ENCODE results near the gene OSBPL9.

OSBPL9 gene

DNA sequence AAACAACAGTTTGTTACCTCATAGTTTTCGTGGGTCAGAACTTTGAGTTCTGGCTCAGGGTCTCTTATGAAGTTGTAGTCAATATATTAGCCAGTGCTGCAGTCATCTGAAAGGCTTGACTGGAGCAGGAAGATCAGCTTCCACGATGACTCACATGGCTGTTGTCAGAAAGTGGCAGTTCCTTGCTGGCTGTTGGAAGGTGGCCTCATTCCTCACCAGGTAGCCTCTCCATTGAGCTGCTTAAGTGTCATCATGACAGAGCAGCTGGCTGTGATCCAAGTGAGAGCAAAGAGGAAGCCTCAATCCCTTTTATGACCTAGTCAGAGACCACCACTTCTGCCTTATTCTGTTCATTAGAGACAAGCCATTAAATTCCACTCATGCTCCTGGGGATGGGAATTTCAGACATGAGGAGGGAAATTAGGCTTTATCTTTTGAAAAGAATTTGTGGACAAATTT lies 5.6 kb downstream of the OSBPL9 start:
- Mint-ChIP-seq H3K9me3 (no peaks in the 10 kb centered on the region), H3K27me3 (no peaks in the 10 kb centered on the region), H3K4me3 (no peak overlapping the region), H3K4me1 (peaks cover 44% of the 10 kb centered on the region), H3K36me3 (peaks cover 7% of the 10 kb centered on the region), H3K27ac (no peak overlapping the region)
- ATAC-seq = no peak

GRCh38 chr1:51623025-51623424 lies 6.1 kb downstream of the OSBPL9 start:
- Mint-ChIP-seq H3K4me3 (no peak overlapping the region), H3K27ac (no peak overlapping the region), H3K9me3 (no peaks in the 10 kb centered on the region), H3K36me3 (peaks cover 7% of the 10 kb centered on the region), H3K27me3 (no peaks in the 10 kb centered on the region), H3K4me1 (peaks cover 43% of the 10 kb centered on the region)
- ATAC-seq = no peak

DNA sequence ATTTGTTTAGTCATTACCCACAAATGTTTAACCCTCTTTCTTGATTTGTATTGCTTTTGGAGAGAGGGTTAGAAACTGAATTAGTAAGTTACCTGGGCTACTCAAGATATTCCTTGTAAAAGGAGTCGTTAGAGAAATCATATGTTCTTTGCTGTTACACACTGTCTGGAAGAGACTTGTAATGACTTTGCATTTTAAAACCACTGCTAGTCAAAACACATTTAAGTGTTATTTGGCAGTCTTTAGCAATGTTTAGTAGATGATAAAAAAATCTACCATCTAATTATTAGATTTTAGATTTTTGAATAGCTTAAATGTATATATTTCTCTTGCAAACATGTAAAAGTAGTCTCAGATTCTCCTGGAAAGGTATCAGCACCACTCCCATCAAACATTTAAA lies 6.6 kb downstream of the OSBPL9 start:
- H3K4me3 Mint-ChIP-seq = no peak overlapping the region
- H3K9me3 Mint-ChIP-seq = no peaks in the 10 kb centered on the region
- no peak overlapping the region for H3K27ac Mint-ChIP-seq
- H3K27me3 Mint-ChIP-seq = no peaks in the 10 kb centered on the region
- H3K36me3 Mint-ChIP-seq = peaks cover 7% of the 10 kb centered on the region
- ATAC-seq = no peak
- peaks cover 39% of the 10 kb centered on the region for H3K4me1 Mint-ChIP-seq

GRCh38 chr1:51624855-51625254 lies 8.0 kb downstream of the OSBPL9 start:
- Mint-ChIP-seq H3K27ac (no peak overlapping the region), H3K4me3 (no peak overlapping the region), H3K9me3 (no peaks in the 10 kb centered on the region), H3K36me3 (peaks cover 11% of the 10 kb centered on the region), H3K27me3 (no peaks in the 10 kb centered on the region), H3K4me1 (peaks cover 39% of the 10 kb centered on the region)
- no peak for ATAC-seq

- ATAC-seq = no peak
- Mint-ChIP-seq H3K9me3 (no peaks in the 10 kb centered on the region), H3K27ac (no peak overlapping the region), H3K4me1 (peaks cover 22% of the 10 kb centered on the region), H3K27me3 (no peaks in the 10 kb centered on the region), H3K36me3 (peaks cover 5% of the 10 kb centered on the region), H3K4me3 (no peak overlapping the region)
Measured at GRCh38 chr1:51627672-51628071, 10.8 kb downstream of the OSBPL9 start.

DNA sequence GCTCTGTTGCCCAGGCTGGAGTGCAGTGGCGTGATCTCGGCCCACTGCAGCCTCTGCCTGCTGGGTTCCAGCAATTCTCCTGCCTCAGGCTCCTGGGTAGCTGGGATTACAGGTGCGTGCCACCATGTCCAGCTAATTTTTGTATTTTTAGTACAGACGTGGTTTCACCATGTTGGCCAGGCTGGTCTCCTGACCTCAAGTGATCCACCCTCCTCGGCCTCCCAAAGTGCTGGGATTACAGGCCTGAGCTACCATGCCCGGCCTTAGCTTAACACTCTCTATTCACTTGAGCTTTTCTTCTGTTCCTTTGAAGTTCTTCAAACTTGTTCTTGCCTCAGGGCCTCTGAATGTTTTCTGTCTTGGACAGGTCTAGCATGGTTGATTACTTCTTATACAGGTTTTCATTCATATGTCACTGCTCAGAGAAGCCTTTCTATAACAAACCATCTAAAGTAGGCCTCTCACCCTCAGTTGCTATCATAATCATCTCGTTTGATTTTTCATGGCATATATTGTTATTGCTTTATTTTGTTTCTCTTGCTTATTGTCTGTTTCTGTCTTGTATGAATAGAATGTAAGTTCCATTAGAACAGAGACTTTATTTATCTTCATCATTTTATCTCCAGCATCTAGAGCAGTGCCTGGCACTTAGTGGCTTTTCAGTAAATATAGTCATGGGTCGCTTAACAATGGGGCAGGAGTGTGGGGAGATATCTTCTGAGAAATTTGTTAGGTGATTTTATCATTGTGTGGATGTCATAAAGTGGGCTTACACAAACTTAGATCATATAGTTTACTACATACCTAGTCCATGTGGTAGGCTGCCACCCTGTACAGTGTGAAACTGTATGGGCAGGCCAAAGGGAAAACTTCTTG lies 12.1 kb downstream of the OSBPL9 start:
- Mint-ChIP-seq H3K27ac (no peak overlapping the region), H3K4me3 (no peak overlapping the region), H3K9me3 (no peaks in the 10 kb centered on the region), H3K27me3 (no peaks in the 10 kb centered on the region), H3K36me3 (peaks cover 6% of the 10 kb centered on the region), H3K4me1 (peaks cover 15% of the 10 kb centered on the region)
- ATAC-seq = no peak

- H3K4me3 Mint-ChIP-seq = no peak overlapping the region
- no peak for ATAC-seq
- H3K27ac Mint-ChIP-seq = no peak overlapping the region
- H3K4me1 Mint-ChIP-seq = peaks cover 24% of the 10 kb centered on the region
- H3K36me3 Mint-ChIP-seq = peaks cover 15% of the 10 kb centered on the region
- no peaks in the 10 kb centered on the region for H3K27me3 Mint-ChIP-seq
- H3K9me3 Mint-ChIP-seq = no peaks in the 10 kb centered on the region
Measured at GRCh38 chr1:51629918-51630317, 13.0 kb downstream of the OSBPL9 start.

DNA sequence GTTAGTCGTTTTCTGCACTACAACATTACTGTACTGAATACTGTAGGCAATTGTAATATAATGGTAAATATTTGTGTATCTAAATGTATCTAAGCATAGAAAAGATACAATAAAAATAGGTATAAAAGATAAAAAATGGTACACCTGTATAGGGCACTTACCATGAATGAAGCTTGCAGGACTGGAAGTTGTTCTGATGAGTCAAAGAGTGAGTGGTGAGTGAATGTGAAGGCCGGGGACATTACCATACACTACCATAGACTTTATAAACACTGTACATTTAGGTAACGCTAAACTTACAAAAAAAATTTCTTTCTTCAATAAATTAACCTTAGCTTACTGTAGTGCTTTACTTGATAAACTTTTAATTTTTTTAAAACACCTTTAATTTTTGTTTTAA lies 13.5 kb downstream of the OSBPL9 start:
- no peak for ATAC-seq

GRCh38 chr1:51630922-51631321 lies 14.0 kb downstream of the OSBPL9 start:
- no peak for ATAC-seq
- peaks cover 16% of the 10 kb centered on the region for H3K36me3 Mint-ChIP-seq
- peaks cover 26% of the 10 kb centered on the region for H3K4me1 Mint-ChIP-seq
- H3K9me3 Mint-ChIP-seq = no peaks in the 10 kb centered on the region
- H3K27me3 Mint-ChIP-seq = no peaks in the 10 kb centered on the region
- no peak overlapping the region for H3K27ac Mint-ChIP-seq
- H3K4me3 Mint-ChIP-seq = no peak overlapping the region

More for the DNA sequence above, 13.5 kb downstream of the OSBPL9 start:
- Mint-ChIP-seq H3K27me3 (no peaks in the 10 kb centered on the region), H3K27ac (no peak overlapping the region), H3K9me3 (no peaks in the 10 kb centered on the region), H3K36me3 (peaks cover 16% of the 10 kb centered on the region), H3K4me3 (no peak overlapping the region), H3K4me1 (peaks cover 26% of the 10 kb centered on the region)

- H3K4me3 Mint-ChIP-seq = no peak overlapping the region
- no peak for ATAC-seq
- no peak overlapping the region for H3K27ac Mint-ChIP-seq
- peaks cover 16% of the 10 kb centered on the region for H3K36me3 Mint-ChIP-seq
- no peaks in the 10 kb centered on the region for H3K9me3 Mint-ChIP-seq
- no peaks in the 10 kb centered on the region for H3K27me3 Mint-ChIP-seq
- H3K4me1 Mint-ChIP-seq = peaks cover 26% of the 10 kb centered on the region
Measured at GRCh38 chr1:51631747-51632146, 14.9 kb downstream of the OSBPL9 start.

DNA sequence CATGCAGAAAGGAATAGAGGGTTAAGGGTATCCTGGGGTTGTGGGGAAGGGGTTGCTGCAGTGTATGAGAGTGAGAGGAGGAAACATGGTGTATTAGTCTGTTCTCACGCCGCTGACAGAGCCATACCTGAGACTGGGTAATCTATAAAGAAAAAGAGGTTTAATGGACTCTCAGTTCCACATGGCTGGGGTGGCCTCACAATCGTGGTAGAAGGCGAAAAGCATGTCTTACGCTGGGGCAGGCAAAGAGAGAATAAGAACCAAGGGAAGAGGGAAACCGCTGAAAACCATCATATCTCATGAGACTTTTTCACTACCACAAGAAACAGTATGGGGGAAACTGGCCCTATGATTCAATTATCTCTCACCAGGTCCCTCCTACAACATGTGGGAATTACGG lies 17.7 kb downstream of the OSBPL9 start:
- no peak for ATAC-seq
- Mint-ChIP-seq H3K27me3 (no peaks in the 10 kb centered on the region), H3K4me1 (peaks cover 16% of the 10 kb centered on the region), H3K4me3 (no peak overlapping the region), H3K27ac (no peak overlapping the region), H3K36me3 (peaks cover 11% of the 10 kb centered on the region), H3K9me3 (no peaks in the 10 kb centered on the region)

DNA sequence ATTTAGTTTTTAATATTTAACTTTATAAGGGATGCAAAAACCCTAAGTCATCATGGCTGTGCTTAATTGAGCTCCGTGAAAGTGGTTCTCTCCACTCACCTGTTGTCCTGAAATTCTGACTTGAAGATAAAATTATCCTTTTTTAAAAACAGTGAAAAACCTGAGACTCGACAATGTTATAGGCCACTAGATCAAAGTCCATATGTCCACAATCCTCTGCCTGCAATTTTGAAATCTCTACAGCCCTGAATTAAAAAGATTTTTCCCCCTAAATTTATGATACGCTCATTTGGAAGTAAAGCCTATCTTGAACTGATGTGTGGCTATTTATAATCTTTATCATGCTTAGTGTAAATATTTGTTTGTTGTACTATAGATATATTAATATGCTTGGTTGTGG lies 18.7 kb downstream of the OSBPL9 start:
- ATAC-seq = no peak
- H3K27me3 Mint-ChIP-seq = no peaks in the 10 kb centered on the region

GRCh38 chr1:51636191-51636590 lies 19.3 kb downstream of the OSBPL9 start:
- H3K4me1 Mint-ChIP-seq = peaks cover 16% of the 10 kb centered on the region
- no peak overlapping the region for H3K27ac Mint-ChIP-seq
- no peaks in the 10 kb centered on the region for H3K9me3 Mint-ChIP-seq

More for the DNA sequence above, 18.7 kb downstream of the OSBPL9 start:
- Mint-ChIP-seq H3K27ac (no peak overlapping the region), H3K9me3 (no peaks in the 10 kb centered on the region), H3K36me3 (peaks cover 11% of the 10 kb centered on the region), H3K4me1 (peaks cover 16% of the 10 kb centered on the region), H3K4me3 (no peak overlapping the region)

DNA sequence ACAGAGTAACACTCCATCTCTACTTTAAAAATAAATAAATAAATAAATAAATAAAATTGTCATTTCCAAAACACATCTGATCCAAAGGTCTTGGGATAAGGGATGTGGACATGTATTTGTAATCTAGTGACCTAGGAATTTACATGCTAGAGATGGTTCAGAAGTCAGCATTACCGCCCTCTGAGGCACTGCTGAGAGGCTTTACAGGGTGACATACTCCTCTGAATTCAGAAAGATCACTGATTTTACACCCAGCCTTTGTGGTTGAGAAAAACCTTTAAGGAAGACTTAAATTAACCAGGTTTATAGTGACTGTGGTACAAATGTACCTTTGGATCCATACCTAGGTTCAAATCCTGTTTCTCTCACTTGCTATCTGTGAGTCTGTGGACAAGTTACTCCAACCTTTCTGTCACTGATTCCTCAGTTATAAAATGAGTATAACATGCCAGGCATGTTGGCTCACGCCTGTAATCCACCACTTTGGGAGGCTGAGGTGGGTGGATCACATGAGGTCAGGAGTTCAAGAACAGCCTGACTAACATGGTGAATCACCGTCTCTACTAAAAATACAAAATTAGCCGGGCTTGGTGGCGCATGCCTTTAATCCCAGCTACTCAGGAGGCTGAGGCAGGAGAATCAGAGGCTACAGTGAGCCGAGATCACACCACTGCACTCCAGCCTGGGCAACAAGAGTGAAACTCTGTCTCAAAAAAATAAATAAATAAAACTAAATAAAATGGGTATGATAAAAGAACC lies 20.1 kb downstream of the OSBPL9 start:
- Mint-ChIP-seq H3K4me3 (no peak overlapping the region), H3K27ac (no peak overlapping the region), H3K36me3 (peaks cover 11% of the 10 kb centered on the region), H3K4me1 (peaks cover 16% of the 10 kb centered on the region), H3K9me3 (no peaks in the 10 kb centered on the region), H3K27me3 (no peaks in the 10 kb centered on the region)
- no peak for ATAC-seq

More at GRCh38 chr1:51636191-51636590, 19.3 kb downstream of the OSBPL9 start:
- ATAC-seq = no peak
- Mint-ChIP-seq H3K4me3 (no peak overlapping the region), H3K27me3 (no peaks in the 10 kb centered on the region), H3K36me3 (peaks cover 11% of the 10 kb centered on the region)

DNA sequence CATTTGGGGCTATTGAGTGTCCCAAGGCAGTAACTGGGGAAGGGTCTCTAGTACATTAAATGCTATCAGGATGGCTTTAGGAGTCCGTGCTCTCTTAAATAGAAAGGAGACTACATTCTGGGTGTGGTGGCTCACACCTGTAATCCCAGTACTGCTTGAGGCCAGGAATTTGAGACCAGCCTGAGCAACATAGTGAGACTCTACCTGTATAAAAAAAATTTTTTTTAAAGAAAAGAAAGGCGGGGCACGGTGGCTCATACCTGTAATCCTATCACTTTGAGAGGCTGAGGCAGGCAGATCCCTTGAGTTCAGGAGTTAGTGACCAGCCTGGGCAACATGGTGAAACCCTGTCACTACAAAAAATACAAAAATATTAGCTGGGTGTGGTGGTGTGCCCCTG lies 21.5 kb downstream of the OSBPL9 start:
- H3K27ac Mint-ChIP-seq = no peak overlapping the region
- no peak overlapping the region for H3K4me3 Mint-ChIP-seq
- no peak for ATAC-seq
- H3K4me1 Mint-ChIP-seq = peaks cover 24% of the 10 kb centered on the region
- no peaks in the 10 kb centered on the region for H3K27me3 Mint-ChIP-seq
- no peaks in the 10 kb centered on the region for H3K9me3 Mint-ChIP-seq
- H3K36me3 Mint-ChIP-seq = peaks cover 19% of the 10 kb centered on the region
